Upper lobe of left lung (tissue), 6 donors: ENCODE results near the gene HOXC11. TPM values are rescaled to one million over a fixed set of nuclear protein-coding genes. Genes with fewer than 3 reads are reported as not detected.

ENCODE experiments used
- ATAC-seq, 2 donors: fragments of 200-7000 bp; cut with Tn5 transposase; one replicate each; pipeline ENCODE4 v1.9.1; 2022; ENCODE audit warnings: mild to moderate bottlenecking in 2 of 2, moderate library complexity in 2 of 2; ENCODE audit not compliant: low FRiP score in 2 of 2
- DNase-seq, 2 donors: peaks; one replicate each; pipeline ENCODE4 v3.0.0-alpha.2; 2019 to 2020
- H3K27ac ChIP-seq, 4 donors: fragments of 200-600 bp; sonication (generic); one replicate each; pipeline ENCODE4 v1.5.1; 2016 to 2019
- H3K27me3 ChIP-seq, 4 donors: fragments of 200-600 bp; sonication (generic); one replicate each; pipeline ENCODE4 v1.5.1; 2017 to 2019
- H3K36me3 ChIP-seq, 4 donors: fragments of 200-600 bp; sonication (generic); one replicate each; pipeline ENCODE4 v1.5.1; 2016 to 2019
- H3K4me1 ChIP-seq, 4 donors: fragments of 200-600 bp; sonication (generic); one replicate each; pipeline ENCODE4 v1.5.1; 2018 to 2019
- H3K4me3 ChIP-seq, 4 donors: fragments of 200-600 bp; sonication (generic); one replicate each; pipeline ENCODE4 v1.5.1; 2017 to 2019; ENCODE audit warnings: mild to moderate bottlenecking in 2 of 4, moderate library complexity in 1 of 4
- H3K9me3 ChIP-seq, 4 donors: fragments of 200-600 bp; sonication (generic); one replicate each; pipeline ENCODE4 v1.5.1; 2018 to 2019
- CTCF ChIP-seq, 6 experiments: fragments of 450-650 bp in 4 of 6; fragments of 200-600 bp in 2 of 6; sonication (generic) in 2 of 6; IDR thresholded peaks; one replicate each; pipeline ENCODE4 v1.5.1; 2016 to 2019; ENCODE audit warnings: antibody characterized with exemption in 6 of 6
- EP300 ChIP-seq, 4 donors: sonication (generic); formaldehyde crosslinking; IDR thresholded peaks; one replicate each; pipeline ENCODE4 v1.5.1; 2017; ENCODE audit warnings: antibody characterized with exemption in 4 of 4, control low read depth in 2 of 4
- POLR2A ChIP-seq, 4 donors: fragments of 450-650 bp; IDR thresholded peaks; one replicate each; pipeline ENCODE4 v1.5.1; 2016 to 2017; ENCODE audit warnings: antibody characterized with exemption in 4 of 4, mild to moderate bottlenecking in 2 of 4
- POLR2AphosphoS5 ChIP-seq, 2 donors: sonication (generic); formaldehyde crosslinking; IDR thresholded peaks; one replicate each; pipeline ENCODE4 v1.5.1; 2017; ENCODE audit warnings: antibody characterized with exemption in 2 of 2
- WGBS, 2 donors: methylation state at CpG; one replicate each; pipeline ENCODE4 v1.1.5; 2017 to 2018; 5-methylcytosine and 5-hydroxymethylcytosine counted together
- total RNA-seq, 6 donors: library from RNA; depleted of rRNA in 4 of 6; stranded (reverse); fragments of >200 nt in 4 of 6; gene quantifications; one replicate each; pipeline versions ENCODE4 v1.1.0 to v1.2.1, GENCODE V29; 2016 to 2021
- donor health status: DM: no; HTN: no; CAD: no; lungs with moderate emphysema.
- donor health status: DM: no; HTN: yes; CAD: no; lungs with severe emphysema.

HOXC11 gene
- total RNA-seq, 6 donors from 2014 or later, result not detected

- peak in 1 of 2 donors; percentile 37 for DNase-seq
- Histone ChIP-seq H3K9me3 (no peaks in the 10 kb centered on the region), H3K4me1 (peaks cover 11 to 32% (median 22%) of the 10 kb centered on the region in 4 donors), H3K36me3 (no peaks in the 10 kb centered on the region), H3K27me3 (peaks cover 3 to 95% (median 56%) of the 10 kb centered on the region in 4 donors), H3K27ac (no peak overlapping the region), H3K4me3 (no peak overlapping the region)
- 16 to 19% methylated on average over 16 to 19 of the region's 19 CpGs for WGBS, 2 donors
- TF ChIP-seq CTCF (IDR thresholded peaks at IDR 0.05) (no peak), EP300 (IDR thresholded peaks at IDR 0.05) (no peak), POLR2A (IDR thresholded peaks at IDR 0.05) (no peak), POLR2AphosphoS5 (IDR thresholded peaks at IDR 0.05) (no peak)
- ATAC-seq, result no peak
Measured at GRCh38 chr12:54002915-54003389, 30.0 kb downstream of the HOXC11 start.

- no peak overlapping the region for H3K4me3 ChIP-seq
- ATAC-seq (no peak), DNase-seq (no peak)
- TF ChIP-seq POLR2AphosphoS5 (IDR thresholded peaks at IDR 0.05) (no peak), EP300 (IDR thresholded peaks at IDR 0.05) (no peak), CTCF (IDR thresholded peaks at IDR 0.05) (no peak), POLR2A (IDR thresholded peaks at IDR 0.05) (no peak)
- peaks cover 3 to 95% (median 55%) of the 10 kb centered on the region in 4 donors for H3K27me3 ChIP-seq
- no peaks in the 10 kb centered on the region for H3K9me3 ChIP-seq
- no peak overlapping the region for H3K27ac ChIP-seq
- 31 to 56% methylated on average over 3 of the region's 3 CpGs for WGBS, 2 donors
- peaks cover 11 to 32% (median 22%) of the 10 kb centered on the region in 4 donors for H3K4me1 ChIP-seq
- no peaks in the 10 kb centered on the region for H3K36me3 ChIP-seq
Measured at GRCh38 chr12:54003625-54004024, 30.7 kb downstream of the HOXC11 start.

GRCh38 chr12:54004063-54004840, 31.3 kb downstream of the HOXC11 start:
- Histone ChIP-seq H3K27ac (no peak overlapping the region), H3K4me1 (peaks cover 14 to 36% (median 25%) of the 10 kb centered on the region in 4 donors), H3K36me3 (no peaks in the 10 kb centered on the region), H3K27me3 (peaks cover 3 to 93% (median 53%) of the 10 kb centered on the region in 4 donors), H3K9me3 (no peaks in the 10 kb centered on the region), H3K4me3 (no peak overlapping the region)
- ATAC-seq, result no peak
- DNase-seq, result peak in 1 of 2 donors; percentile 24
- WGBS, 2 donors, result 14 to 24% methylated on average over 20 of the region's 20 CpGs
- TF ChIP-seq POLR2A (IDR thresholded peaks at IDR 0.05), result no peak
- TF ChIP-seq CTCF (IDR thresholded peaks at IDR 0.05), result no peak
- no peak for TF ChIP-seq POLR2AphosphoS5 (IDR thresholded peaks at IDR 0.05)
- no peak for TF ChIP-seq EP300 (IDR thresholded peaks at IDR 0.05)

- Histone ChIP-seq H3K9me3 (no peaks in the 10 kb centered on the region), H3K27me3 (peaks cover 4 to 93% (median 53%) of the 10 kb centered on the region in 4 donors), H3K4me3 (no peak overlapping the region), H3K27ac (no peak overlapping the region), H3K36me3 (no peaks in the 10 kb centered on the region), H3K4me1 (peaks cover 17 to 35% (median 22%) of the 10 kb centered on the region in 4 donors)
- ATAC-seq, result peak in 1 of 2 donors; percentile 7
- TF ChIP-seq CTCF (IDR thresholded peaks at IDR 0.05) (no peak), POLR2A (IDR thresholded peaks at IDR 0.05) (no peak), EP300 (IDR thresholded peaks at IDR 0.05) (no peak), POLR2AphosphoS5 (IDR thresholded peaks at IDR 0.05) (no peak)
- WGBS, 2 donors, result 11 to 17% methylated on average over 26 to 28 of the region's 31 CpGs
- peak in 1 of 2 donors; percentile 67 for DNase-seq
Measured at GRCh38 chr12:54004841-54005530, 32.1 kb downstream of the HOXC11 start.
